GM21526 (cell line): ENCODE data around the gene ESRRA.

Experiments
- ATAC-seq: cut with Tn5 transposase; IDR thresholded peaks from one replicate; pipeline ENCODE4 v1.9.1; 2021; ENCODE audit warnings: moderate library complexity; ENCODE audit not compliant: unreplicated experiment, low FRiP score

Gene ESRRA

DNA sequence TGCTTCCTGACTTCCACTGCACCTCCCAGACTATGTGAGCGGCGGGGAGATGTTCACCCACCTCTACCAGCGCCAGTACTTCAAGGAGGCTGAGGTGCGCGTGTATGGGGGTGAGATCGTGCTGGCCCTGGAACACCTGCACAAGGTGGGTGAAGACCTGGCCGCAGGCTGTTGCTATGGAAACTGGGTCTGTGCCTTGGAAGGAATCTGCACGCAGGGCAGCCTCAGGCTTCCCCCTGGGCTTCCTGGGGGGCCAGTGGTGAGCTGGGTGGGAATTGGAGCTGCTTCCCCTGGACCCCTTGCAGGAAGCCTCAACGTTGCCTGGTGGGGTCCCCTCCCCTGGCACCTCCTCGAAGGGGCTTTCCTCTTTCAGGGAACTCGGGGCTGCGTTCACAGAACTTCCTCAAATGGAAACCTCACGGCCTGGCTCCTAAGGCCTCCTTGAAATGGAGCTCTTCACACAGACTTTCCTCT, 55.2 kb downstream of the ESRRA start:
- no peak for ATAC-seq

DNA sequence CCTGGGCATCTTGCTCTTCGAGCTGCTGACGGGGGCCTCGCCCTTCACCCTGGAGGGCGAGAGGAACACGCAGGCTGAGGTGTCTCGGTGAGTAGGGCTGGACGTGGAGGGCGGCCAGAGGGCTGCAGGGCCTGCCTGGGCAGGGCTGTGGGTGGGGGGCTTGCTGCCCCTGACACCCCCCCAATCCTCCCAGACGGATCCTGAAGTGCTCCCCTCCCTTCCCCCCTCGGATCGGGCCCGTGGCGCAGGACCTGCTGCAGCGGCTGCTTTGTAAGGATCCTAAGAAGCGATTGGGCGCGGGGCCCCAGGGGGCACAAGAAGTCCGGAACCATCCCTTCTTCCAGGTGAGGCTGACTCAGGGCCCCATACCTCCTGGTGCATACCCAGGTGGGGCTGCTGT, 56.3 kb downstream of the ESRRA start:
- no peak for ATAC-seq

DNA sequence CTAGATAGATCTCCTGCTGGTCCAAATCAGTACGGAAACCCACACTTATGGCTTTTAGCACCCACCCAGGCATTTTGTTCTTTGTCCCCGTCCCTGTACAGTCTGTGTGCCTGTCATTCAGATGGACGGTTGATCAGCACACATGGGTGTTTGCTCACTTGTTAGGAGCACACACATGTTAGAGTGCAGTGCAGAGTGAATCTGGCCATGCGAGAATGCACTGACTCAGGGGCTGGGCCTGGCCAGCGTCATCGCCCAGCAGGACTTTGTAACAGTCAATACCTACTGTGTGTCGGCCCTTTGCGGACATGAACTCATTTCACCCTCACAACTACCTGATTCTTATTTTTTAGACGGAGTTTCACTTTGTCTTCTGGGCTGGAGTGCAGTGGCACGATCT, 57.0 kb downstream of the ESRRA start:
- ATAC-seq = no peak

DNA sequence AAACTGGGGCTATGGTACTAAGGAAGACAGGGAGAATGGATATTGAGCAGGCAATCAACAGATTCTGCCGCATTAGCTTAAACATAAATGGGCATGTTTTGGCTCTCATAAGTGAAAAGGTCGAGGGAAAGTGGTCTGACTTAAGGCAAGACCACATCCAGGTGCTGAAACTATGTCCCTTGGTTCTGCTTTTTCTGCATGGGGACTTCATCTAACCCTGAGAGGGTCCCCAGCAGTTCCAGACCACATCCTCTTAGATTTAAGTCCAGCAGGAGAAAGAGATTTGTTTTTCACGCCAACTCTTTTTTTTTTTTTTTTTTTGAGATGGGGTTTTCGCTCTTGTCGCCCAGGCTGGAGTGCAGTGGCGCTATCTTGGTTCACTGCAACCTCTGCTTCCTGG, 59.1 kb downstream of the ESRRA start:
- ATAC-seq = no peak

DNA sequence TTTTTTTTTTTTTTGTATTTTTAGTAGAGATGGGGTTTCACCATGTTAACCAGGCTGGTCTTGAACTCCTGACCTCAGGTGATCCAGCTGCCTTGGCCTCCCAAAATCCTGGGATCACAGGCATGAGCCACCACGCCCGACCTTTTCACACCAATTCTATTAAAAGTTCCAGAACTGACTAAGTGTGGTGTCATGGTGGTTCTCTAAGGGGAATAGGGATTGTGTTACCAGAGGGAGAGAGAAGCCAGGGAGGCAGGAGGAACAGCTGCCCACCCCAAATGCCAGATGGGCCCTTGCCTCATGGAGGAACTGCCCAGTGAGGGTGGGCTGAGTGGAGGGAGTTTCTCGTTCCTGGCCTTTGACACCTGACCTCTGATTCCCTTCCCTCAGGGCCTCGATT, 59.6 kb downstream of the ESRRA start:
- no peak for ATAC-seq
